ENCODE measurements around the gene NXPH1. TPM values are rescaled to one million over a fixed set of nuclear protein-coding genes. Genes with fewer than 3 reads are reported as not detected.

NXPH1 gene
- total RNA-seq, 2 donors from 2014 or later: 0.24 TPM; not detected in 1

- no peaks in the 10 kb centered on the region for H3K36me3 Mint-ChIP-seq (ENCODE audit: low read depth)
- H3K4me3 ChIP-seq (ENCODE audit: low read length): no peak overlapping the region
- no peaks in the 10 kb centered on the region for H3K27me3 ChIP-seq (ENCODE audit: control insufficient read depth, insufficient read depth, low read length, poor library complexity, severe bottlenecking)
Observed at GRCh38 chr7:8561449-8561848, 128.0 kb downstream of the NXPH1 start.

DNA sequence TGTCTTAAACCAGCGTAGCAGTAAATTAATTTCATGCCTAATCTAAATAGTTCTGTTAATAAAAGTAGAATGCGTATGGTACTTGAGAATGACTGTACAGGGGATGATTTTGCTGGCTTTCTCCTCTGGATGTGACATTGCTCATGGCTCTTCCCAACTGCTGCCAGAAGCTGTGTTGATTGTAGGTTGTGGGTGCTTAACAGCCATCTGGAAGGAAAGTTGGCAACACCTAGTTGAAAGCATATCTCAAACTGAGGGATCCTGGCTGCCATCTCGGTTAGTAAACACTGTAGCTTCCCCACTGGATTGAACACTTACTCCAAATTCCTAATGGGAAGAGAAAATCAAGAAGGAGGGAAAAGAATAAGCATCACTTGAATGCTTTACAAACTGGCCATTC lies 130.9 kb downstream of the NXPH1 start:
- no peak for TF ChIP-seq CTCF (conservative IDR thresholded peaks at IDR 0.05)
- 90 to 100% methylated on average over 2 to 3 of the region's 3 CpGs for WGBS, 2 experiments (ENCODE audit: insufficient coverage in 1 of 2, insufficient read length in 1 of 2)
- no peak overlapping the region for H3K9ac ChIP-seq (ENCODE audit: extremely low read depth, low read length, poor library complexity, severe bottlenecking)
- no peak overlapping the region for H3K27ac ChIP-seq (ENCODE audit: low read depth, low read length)
- H3K27me3 ChIP-seq (ENCODE audit: control insufficient read depth, insufficient read depth, low read length, poor library complexity, severe bottlenecking): no peaks in the 10 kb centered on the region
- no peak overlapping the region for H3K4me3 ChIP-seq (ENCODE audit: low read length)
- no peaks in the 10 kb centered on the region for H3K9me3 ChIP-seq (ENCODE audit: control insufficient read depth, low read length)
- DNase-seq: no peak
- Mint-ChIP-seq H3K36me3 (ENCODE audit: low read depth) (no peaks in the 10 kb centered on the region), H3K27ac (no peak overlapping the region), H3K4me3 (no peak overlapping the region), H3K9me3 (no peaks in the 10 kb centered on the region), H3K4me1 (peaks cover 8% of the 10 kb centered on the region), H3K27me3 (ENCODE audit: insufficient read depth) (no peaks in the 10 kb centered on the region)
- H3K36me3 ChIP-seq (ENCODE audit: control insufficient read depth, insufficient read depth, low read length): no peaks in the 10 kb centered on the region
- no peaks in the 10 kb centered on the region for H3K4me1 ChIP-seq (ENCODE audit: control insufficient read depth, insufficient read depth, low read length)

More at GRCh38 chr7:8561449-8561848, 128.0 kb downstream of the NXPH1 start:
- Histone ChIP-seq H3K9ac (ENCODE audit: extremely low read depth, low read length, poor library complexity, severe bottlenecking) (no peak overlapping the region), H3K4me1 (ENCODE audit: control insufficient read depth, insufficient read depth, low read length) (no peaks in the 10 kb centered on the region), H3K9me3 (ENCODE audit: control insufficient read depth, low read length) (no peaks in the 10 kb centered on the region), H3K36me3 (ENCODE audit: control insufficient read depth, insufficient read depth, low read length) (no peaks in the 10 kb centered on the region), H3K27ac (ENCODE audit: low read depth, low read length) (no peak overlapping the region)
- peaks cover 8% of the 10 kb centered on the region for H3K4me1 Mint-ChIP-seq
- H3K27ac Mint-ChIP-seq: no peak overlapping the region
- DNase-seq: no peak
- H3K4me3 Mint-ChIP-seq: no peak overlapping the region
- 79 to 83% methylated on average over 3 of the region's 3 CpGs for WGBS, 2 experiments (ENCODE audit: insufficient coverage in 1 of 2, insufficient read length in 1 of 2)
- TF ChIP-seq CTCF (conservative IDR thresholded peaks at IDR 0.05): no peak
- no peaks in the 10 kb centered on the region for H3K9me3 Mint-ChIP-seq
- H3K27me3 Mint-ChIP-seq (ENCODE audit: insufficient read depth): no peaks in the 10 kb centered on the region

DNA sequence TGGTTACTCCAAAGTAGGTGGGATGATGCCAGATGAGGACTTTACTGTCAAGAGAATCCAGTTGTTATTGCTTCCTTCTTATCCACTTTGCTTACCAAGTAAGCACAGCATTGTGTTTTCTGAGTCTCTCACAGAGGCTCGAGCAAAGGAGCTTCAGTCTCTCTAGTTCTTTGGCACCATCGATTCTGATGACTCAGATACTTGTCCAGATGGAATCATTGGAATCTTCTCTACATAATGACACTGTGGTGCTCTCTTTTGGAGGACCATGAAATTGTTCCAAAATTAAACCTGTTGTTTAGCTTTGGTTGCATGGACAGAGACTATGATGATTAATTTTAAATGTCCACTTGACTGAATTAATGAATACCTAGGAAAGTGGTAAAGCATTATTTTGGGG lies 132.6 kb downstream of the NXPH1 start:
- no peaks in the 10 kb centered on the region for H3K9me3 Mint-ChIP-seq
- no peak overlapping the region for H3K9ac ChIP-seq (ENCODE audit: extremely low read depth, low read length, poor library complexity, severe bottlenecking)
- H3K27ac ChIP-seq (ENCODE audit: low read depth, low read length): no peak overlapping the region
- H3K4me3 Mint-ChIP-seq: no peak overlapping the region
- H3K4me1 Mint-ChIP-seq: peaks cover 9% of the 10 kb centered on the region
- no peak overlapping the region for H3K4me3 ChIP-seq (ENCODE audit: low read length)
- no peak for DNase-seq
- no peaks in the 10 kb centered on the region for H3K27me3 Mint-ChIP-seq (ENCODE audit: insufficient read depth)
- no peaks in the 10 kb centered on the region for H3K9me3 ChIP-seq (ENCODE audit: control insufficient read depth, low read length)
- WGBS, 2 experiments (ENCODE audit: insufficient coverage in 1 of 2, insufficient read length in 1 of 2): 83 to 90% methylated on average over 2 of the region's 2 CpGs
- H3K27me3 ChIP-seq (ENCODE audit: control insufficient read depth, insufficient read depth, low read length, poor library complexity, severe bottlenecking): no peaks in the 10 kb centered on the region
- TF ChIP-seq CTCF (conservative IDR thresholded peaks at IDR 0.05): no peak
- no peaks in the 10 kb centered on the region for H3K4me1 ChIP-seq (ENCODE audit: control insufficient read depth, insufficient read depth, low read length)
- no peaks in the 10 kb centered on the region for H3K36me3 Mint-ChIP-seq (ENCODE audit: low read depth)
- no peak overlapping the region for H3K27ac Mint-ChIP-seq
- no peaks in the 10 kb centered on the region for H3K36me3 ChIP-seq (ENCODE audit: control insufficient read depth, insufficient read depth, low read length)
